Ascending aorta (tissue), 2 donors: ENCODE data around the gene THOC6. TPM values are rescaled to one million over a fixed set of nuclear protein-coding genes. Genes with fewer than 3 reads are reported as not detected.

ENCODE experiments used
- DNase-seq, 2 donors: peaks; one replicate each; pipeline ENCODE4 v3.0.0-alpha.2; 2019; ENCODE audit warnings: low spot score in 2 of 2
- H3K27ac ChIP-seq, 2 donors: fragments of 200-600 bp; sonication (generic); one replicate each; pipeline ENCODE4 v1.5.1; 2016 to 2017; ENCODE audit warnings: mild to moderate bottlenecking in 1 of 2
- H3K27me3 ChIP-seq: fragments of 200-600 bp; sonication (generic); one replicate; pipeline ENCODE4 v1.5.1; 2017
- H3K36me3 ChIP-seq, 2 donors: fragments of 200-600 bp; sonication (generic); one replicate each; pipeline ENCODE4 v1.5.1; 2016
- H3K4me1 ChIP-seq, 2 donors: fragments of 200-600 bp; sonication (generic); one replicate each; pipeline ENCODE4 v1.5.1; 2016 to 2017; ENCODE audit warnings: mild to moderate bottlenecking in 1 of 2
- H3K4me3 ChIP-seq, 2 donors: fragments of 200-600 bp; sonication (generic); one replicate each; pipeline ENCODE4 v1.5.1; 2016 to 2017; ENCODE audit warnings: mild to moderate bottlenecking in 1 of 2
- H3K9me3 ChIP-seq, 2 donors: fragments of 200-600 bp; sonication (generic); one replicate each; pipeline ENCODE4 v1.5.1; 2016
- CTCF ChIP-seq, 3 experiments: fragments of 200-600 bp in 2 of 3; fragments of 450-650 bp in 1 of 3; sonication (generic) in 2 of 3; IDR thresholded peaks; one replicate each; pipeline ENCODE4 v1.5.1; 2016 to 2019; ENCODE audit warnings: antibody characterized with exemption in 3 of 3, mild to moderate bottlenecking in 1 of 3, moderate library complexity in 1 of 3
- intact Hi-C: fragments of 100-400 bp; cut with DNase I; formaldehyde crosslinking; loops from one replicate; pipeline ENCODE4 v1.15.1; 2023
- total RNA-seq: library from RNA; depleted of rRNA; stranded (reverse); fragments of >200 nt; gene quantifications from one replicate; pipeline ENCODE4 v1.1.0, GENCODE V29; 2016

Gene THOC6
- total RNA-seq, 1 donor from 2014 or later = 32.6 TPM

GRCh38 chr16:3017794-3018506 lies 5.9 kb upstream of the THOC6 start, which contains the start of gene CLDN6:
TSS of gene CLDN6 (minus strand) at chr16:3018183. CDS start at chr16:3016021, 2,162 bp downstream.
- no peaks in the 10 kb centered on the region for H3K9me3 ChIP-seq
- no peak within 1 kb of the TSS for H3K27ac ChIP-seq
- peaks cover 14% of the 10 kb centered on the region for H3K27me3 ChIP-seq
- DNase-seq = no peak
- H3K4me3 ChIP-seq = no peak within 1 kb of the TSS
- H3K36me3 ChIP-seq = no peaks in the 10 kb centered on the region
- TF ChIP-seq CTCF (IDR thresholded peaks at IDR 0.05) = no peak
- H3K4me1 ChIP-seq = peaks cover 5 to 17% of the 10 kb centered on the region in 2 donors
- intact Hi-C loops = no loop called here

DNA sequence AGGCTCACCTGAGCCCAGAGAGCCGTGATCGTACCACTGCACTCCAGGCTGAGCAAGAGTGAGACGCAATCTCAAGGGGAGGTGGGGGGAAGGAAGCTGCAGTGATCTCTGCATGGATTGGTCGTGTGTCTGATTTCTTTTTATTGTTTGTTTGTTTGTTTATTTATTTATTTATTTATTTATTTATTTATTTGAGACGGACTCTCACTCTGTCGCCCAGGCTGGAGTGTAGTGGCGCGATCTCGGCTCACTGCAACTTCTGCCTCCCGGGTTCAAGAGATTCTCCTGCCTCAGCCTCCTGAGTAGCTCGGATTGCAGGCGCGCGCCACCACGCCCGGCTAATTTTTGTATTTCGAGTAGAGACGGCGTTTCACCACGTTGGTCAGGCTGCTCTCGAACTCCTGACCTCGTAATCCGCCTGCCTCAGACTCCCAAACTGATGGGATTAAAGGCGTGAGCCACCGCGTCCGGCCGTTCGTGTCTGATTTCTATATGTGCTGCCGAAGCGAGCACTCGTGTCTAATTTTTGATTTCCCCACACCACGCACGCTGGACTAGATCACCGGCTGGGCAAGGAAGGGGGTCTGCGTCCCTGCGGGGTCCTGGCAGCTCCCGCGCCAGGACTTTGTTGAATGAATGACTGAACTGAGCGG lies 4.1 kb upstream of the THOC6 start:
- Histone ChIP-seq H3K27me3 (peaks cover 6% of the 10 kb centered on the region), H3K9me3 (no peaks in the 10 kb centered on the region), H3K27ac (peak overlapping the region in 1 of 2 donors; percentile 100), H3K4me1 (peaks cover 9 to 29% of the 10 kb centered on the region in 2 donors), H3K36me3 (no peaks in the 10 kb centered on the region), H3K4me3 (peak overlapping the region; percentile 68 to 93)
- intact Hi-C loops = loop anchor here (1.0 to 10.0 kb wide), 10 partner anchors 15 to 1407 kb away; partner anchors contain the start of genes BRICD5, CEMP1, CRAMP1 and FLYWCH2
- no peak for DNase-seq
- no peak for TF ChIP-seq CTCF (IDR thresholded peaks at IDR 0.05)

- H3K27me3 ChIP-seq = peaks cover 6% of the 10 kb centered on the region
- peak within 1 kb of the TSS; percentile 68 to 93 for H3K4me3 ChIP-seq
- intact Hi-C loops = loop anchor here (1.0 to 10.0 kb wide), 10 partner anchors 16 to 1408 kb away; partner anchors contain the start of genes BRICD5, CEMP1, CRAMP1 and FLYWCH2
- no peaks in the 10 kb centered on the region for H3K36me3 ChIP-seq
- peak in 1 of 2 donors; percentile 89 for DNase-seq
- H3K4me1 ChIP-seq = peaks cover 9 to 34% of the 10 kb centered on the region in 2 donors
- TF ChIP-seq CTCF (IDR thresholded peaks at IDR 0.05) = peak in 1 of 3 experiments; percentile 26
- H3K27ac ChIP-seq = peak within 1 kb of the TSS; percentile 98 to 100
- no peaks in the 10 kb centered on the region for H3K9me3 ChIP-seq
Observed at GRCh38 chr16:3020247-3020603, 3.6 kb upstream of the THOC6 start, which contains the start of gene TNFRSF12A. TSS of gene TNFRSF12A (plus strand) at chr16:3020368. CDS start at chr16:3020398, 30 bp downstream.

DNA sequence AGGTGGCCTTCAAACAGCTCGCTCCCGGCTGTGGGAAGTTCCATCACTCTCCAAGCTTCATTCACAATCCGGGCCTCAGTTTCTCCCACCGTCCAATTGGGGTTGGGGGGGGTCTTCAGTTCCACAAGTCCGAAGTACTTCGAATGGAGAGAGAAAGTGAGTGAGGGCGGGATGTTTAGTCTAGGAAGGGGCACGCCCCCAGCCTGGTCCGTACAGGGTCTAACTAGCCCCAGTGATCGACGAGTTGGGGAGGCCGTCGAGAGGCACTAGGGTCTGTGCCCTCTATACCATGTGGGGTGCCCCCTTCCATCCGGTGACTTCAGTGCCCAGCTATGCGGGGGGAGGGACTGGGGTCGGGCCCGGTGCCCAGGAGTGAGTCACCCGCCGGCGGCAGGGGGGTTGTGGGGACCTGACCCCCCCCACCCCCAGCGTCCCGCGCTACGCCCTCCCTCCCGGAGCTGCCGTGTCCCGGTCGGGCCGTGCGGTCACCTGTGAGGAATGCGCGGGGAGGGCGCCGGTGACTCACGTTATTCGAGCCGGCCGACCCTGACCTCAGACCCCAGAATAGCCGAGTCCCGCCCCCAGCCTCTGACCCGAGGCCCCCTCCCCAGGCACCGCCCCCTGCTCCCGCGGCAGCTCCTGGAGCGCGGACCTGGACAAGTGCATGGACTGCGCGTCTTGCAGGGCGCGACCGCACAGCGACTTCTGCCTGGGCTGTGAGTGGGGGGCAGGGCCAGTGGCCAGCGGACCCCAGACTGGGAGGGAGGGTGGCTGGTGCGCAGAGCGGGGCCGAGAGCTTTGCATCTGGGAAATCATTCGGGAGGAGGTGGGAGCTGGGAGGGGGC lies 3.0 kb upstream of the THOC6 start:
- H3K36me3 ChIP-seq = peaks cover 1 to 2% of the 10 kb centered on the region in 2 donors
- peak in 1 of 3 experiments; percentile 9 for TF ChIP-seq CTCF (IDR thresholded peaks at IDR 0.05)
- peak; percentile 80 to 97 for DNase-seq
- intact Hi-C loops = loop anchor here (1.0 to 10.0 kb wide), 10 partner anchors 17 to 1409 kb away; partner anchors contain the start of genes BRICD5, CEMP1, CRAMP1 and FLYWCH2
- peaks cover 9 to 34% of the 10 kb centered on the region in 2 donors for H3K4me1 ChIP-seq
- H3K27me3 ChIP-seq = peaks cover 6% of the 10 kb centered on the region
- no peaks in the 10 kb centered on the region for H3K9me3 ChIP-seq
- peak overlapping the region; percentile 68 to 93 for H3K4me3 ChIP-seq
- H3K27ac ChIP-seq = peak overlapping the region; percentile 98 to 100
